ENCODE data around the gene CKAP2L.
"Not testable (repeated sequence)": the region's sequence is repeated elsewhere in the genome, so short reads cannot be mapped to it uniquely, and the experiment has no call there.

The CKAP2L gene

GRCh38 chr2:112710956-112711750 lies 53.3 kb downstream of the CKAP2L start:
- H3F3A ChIP-seq (ENCODE audit: low read depth): no peaks in the 10 kb centered on the region; the same call in 1 of the 2 replicates
- no peak for TF ChIP-seq CTCF (conservative IDR thresholded peaks at IDR 0.05; ENCODE audit: low read length)
- no peak for TF ChIP-seq EZH2phosphoT487 (IDR thresholded peaks at IDR 0.05; ENCODE audit: borderline replicate concordance)
- no peaks in the 10 kb centered on the region for H3K9me2 ChIP-seq (replicated peaks; ENCODE audit: low read depth, low read length)
- no peaks in the 10 kb centered on the region for H3K36me3 ChIP-seq (ENCODE audit: insufficient read depth, low read length)
- peaks cover 52% of the 10 kb centered on the region for H3K4me1 ChIP-seq (ENCODE audit: insufficient read depth, low read length, poor library complexity, severe bottlenecking)
- H4K20me1 ChIP-seq (ENCODE audit: insufficient read depth, low read length, poor library complexity, severe bottlenecking): no peaks in the 10 kb centered on the region
- no peak overlapping the region for H3K4me3 ChIP-seq (ENCODE audit: low read length, poor library complexity, severe bottlenecking)
- no peak overlapping the region for H2AFZ ChIP-seq (ENCODE audit: low read length)
- no peaks in the 10 kb centered on the region for H3K27me3 ChIP-seq (ENCODE audit: insufficient read depth, low read length, poor library complexity, severe bottlenecking)
- H3K79me2 ChIP-seq (ENCODE audit: insufficient read depth, low read length): no peaks in the 10 kb centered on the region
- no peaks in the 10 kb centered on the region for H3K9me3 ChIP-seq (ENCODE audit: insufficient read depth, low read depth, low read length)
- H3K4me2 ChIP-seq (ENCODE audit: low read depth, low read length, poor library complexity, severe bottlenecking): no peak overlapping the region
- no peak overlapping the region for H3K9ac ChIP-seq (ENCODE audit: low read depth, low read length, poor library complexity, severe bottlenecking)

- H3K9ac ChIP-seq (ENCODE audit: low read depth, low read length, poor library complexity, severe bottlenecking): no peak overlapping the region
- no peaks in the 10 kb centered on the region for H3K27me3 ChIP-seq (ENCODE audit: insufficient read depth, low read length, poor library complexity, severe bottlenecking)
- H3K4me2 ChIP-seq (ENCODE audit: low read depth, low read length, poor library complexity, severe bottlenecking): no peak overlapping the region
- peaks cover 64% of the 10 kb centered on the region for H3K4me1 ChIP-seq (ENCODE audit: insufficient read depth, low read length, poor library complexity, severe bottlenecking)
- H3K79me2 ChIP-seq (ENCODE audit: insufficient read depth, low read length): no peaks in the 10 kb centered on the region
- no peaks in the 10 kb centered on the region for H4K20me1 ChIP-seq (ENCODE audit: insufficient read depth, low read length, poor library complexity, severe bottlenecking)
- peak overlapping the region; percentile 91 for H2AFZ ChIP-seq (ENCODE audit: low read length)
- H3K4me3 ChIP-seq (ENCODE audit: low read length, poor library complexity, severe bottlenecking): no peak overlapping the region
- no peaks in the 10 kb centered on the region for H3K9me3 ChIP-seq (ENCODE audit: insufficient read depth, low read depth, low read length)
- no peaks in the 10 kb centered on the region for H3F3A ChIP-seq (ENCODE audit: low read depth)
- TF ChIP-seq EZH2phosphoT487 (IDR thresholded peaks at IDR 0.05; ENCODE audit: borderline replicate concordance) (no peak), CTCF (conservative IDR thresholded peaks at IDR 0.05; ENCODE audit: low read length) (no peak)
- H3K9me2 ChIP-seq (replicated peaks; ENCODE audit: low read depth, low read length): no peaks in the 10 kb centered on the region
- no peaks in the 10 kb centered on the region for H3K36me3 ChIP-seq (ENCODE audit: insufficient read depth, low read length)
Measured at GRCh38 chr2:112709703-112710102, 54.7 kb downstream of the CKAP2L start.

GRCh38 chr2:112708968-112709367 lies 55.4 kb downstream of the CKAP2L start:
- Histone ChIP-seq H4K20me1 (ENCODE audit: insufficient read depth, low read length, poor library complexity, severe bottlenecking) (no peaks in the 10 kb centered on the region), H3K27me3 (ENCODE audit: insufficient read depth, low read length, poor library complexity, severe bottlenecking) (no peaks in the 10 kb centered on the region), H3F3A (ENCODE audit: low read depth) (no peaks in the 10 kb centered on the region), H3K4me2 (ENCODE audit: low read depth, low read length, poor library complexity, severe bottlenecking) (peak overlapping the region; percentile 8), H3K36me3 (ENCODE audit: insufficient read depth, low read length) (no peaks in the 10 kb centered on the region), H3K79me2 (ENCODE audit: insufficient read depth, low read length) (no peaks in the 10 kb centered on the region), H3K4me3 (ENCODE audit: low read length, poor library complexity, severe bottlenecking) (no peak overlapping the region), H3K4me1 (ENCODE audit: insufficient read depth, low read length, poor library complexity, severe bottlenecking) (peaks cover 64% of the 10 kb centered on the region), H2AFZ (ENCODE audit: low read length) (no peak overlapping the region), H3K9me3 (ENCODE audit: insufficient read depth, low read depth, low read length) (no peaks in the 10 kb centered on the region), H3K9me2 (replicated peaks; ENCODE audit: low read depth, low read length) (no peaks in the 10 kb centered on the region), H3K9ac (ENCODE audit: low read depth, low read length, poor library complexity, severe bottlenecking) (peak overlapping the region; percentile 26)
- TF ChIP-seq EZH2phosphoT487 (IDR thresholded peaks at IDR 0.05; ENCODE audit: borderline replicate concordance) (no peak), CTCF (conservative IDR thresholded peaks at IDR 0.05; ENCODE audit: low read length) (no peak)

GRCh38 chr2:112706947-112707346 lies 57.5 kb downstream of the CKAP2L start:
- H3K27me3 ChIP-seq (ENCODE audit: insufficient read depth, low read length, poor library complexity, severe bottlenecking); H4K20me1 ChIP-seq (ENCODE audit: insufficient read depth, low read length, poor library complexity, severe bottlenecking); H3K79me2 ChIP-seq (ENCODE audit: insufficient read depth, low read length); H3F3A ChIP-seq (ENCODE audit: low read depth); H3K36me3 ChIP-seq (ENCODE audit: insufficient read depth, low read length); H3K9me2 ChIP-seq (replicated peaks; ENCODE audit: low read depth, low read length); H2AFZ ChIP-seq (ENCODE audit: low read length); H3K4me3 ChIP-seq (ENCODE audit: low read length, poor library complexity, severe bottlenecking); H3K9me3 ChIP-seq (ENCODE audit: insufficient read depth, low read depth, low read length): not testable (repeated sequence)
- Histone ChIP-seq H3K9ac (ENCODE audit: low read depth, low read length, poor library complexity, severe bottlenecking) (peak overlapping the region; percentile 50), H3K4me2 (ENCODE audit: low read depth, low read length, poor library complexity, severe bottlenecking) (peak overlapping the region; percentile 72), H3K4me1 (ENCODE audit: insufficient read depth, low read length, poor library complexity, severe bottlenecking) (peaks cover 66% of the 10 kb centered on the region)

All from Loucy (cell line).